GM19193 (cell line): ENCODE results near the gene ECT2L.

Experiments used
- POLR2A ChIP-seq: IDR thresholded peaks from 4 replicates; pipeline ENCODE4 v1.6.1; 2011; ENCODE audit not compliant: insufficient read depth, insufficient read length; ENCODE audit errors: extremely low read depth

ECT2L gene

GRCh38 chr6:138785980-138786379, 9.9 kb upstream of the ECT2L start:
- no peak for TF ChIP-seq POLR2A

- no peak for TF ChIP-seq POLR2A
Measured at GRCh38 chr6:138787138-138787537, 8.7 kb upstream of the ECT2L start.

GRCh38 chr6:138796771-138797170, 884 bp downstream of the ECT2L start:
- TF ChIP-seq POLR2A, result no peak

GRCh38 chr6:138797806-138798446, 2.0 kb downstream of the ECT2L start:
- no peak for TF ChIP-seq POLR2A

GRCh38 chr6:138800377-138801150, 4.7 kb downstream of the ECT2L start:
- TF ChIP-seq POLR2A, result no peak

- TF ChIP-seq POLR2A, result no peak
Measured at GRCh38 chr6:138803331-138803730, 7.4 kb downstream of the ECT2L start.

GRCh38 chr6:138803861-138804260, 8.0 kb downstream of the ECT2L start:
- no peak for TF ChIP-seq POLR2A

- TF ChIP-seq POLR2A, result no peak
Measured at GRCh38 chr6:138805016-138805765, 9.3 kb downstream of the ECT2L start.

- TF ChIP-seq POLR2A, result no peak
Measured at GRCh38 chr6:138806889-138807288, 11.0 kb downstream of the ECT2L start.

- TF ChIP-seq POLR2A, result no peak
Measured at GRCh38 chr6:138809677-138810076, 13.8 kb downstream of the ECT2L start.

- no peak for TF ChIP-seq POLR2A
Measured at GRCh38 chr6:138811866-138812265, 16.0 kb downstream of the ECT2L start.

GRCh38 chr6:138814179-138814834, 18.4 kb downstream of the ECT2L start:
- no peak for TF ChIP-seq POLR2A

- no peak for TF ChIP-seq POLR2A
Measured at GRCh38 chr6:138815221-138815620, 19.3 kb downstream of the ECT2L start.

GRCh38 chr6:138815797-138816528, 20.1 kb downstream of the ECT2L start:
- TF ChIP-seq POLR2A, result no peak
